ENCODE measurements around the gene CDC23. TPM values are rescaled to one million over a fixed set of nuclear protein-coding genes. Genes with fewer than 3 reads are reported as not detected.

The CDC23 gene
- total and polyA plus RNA-seq, 2 of the 4 experiments (the other 2 are of a cell fraction): 21.1 to 28.0 TPM

DNA sequence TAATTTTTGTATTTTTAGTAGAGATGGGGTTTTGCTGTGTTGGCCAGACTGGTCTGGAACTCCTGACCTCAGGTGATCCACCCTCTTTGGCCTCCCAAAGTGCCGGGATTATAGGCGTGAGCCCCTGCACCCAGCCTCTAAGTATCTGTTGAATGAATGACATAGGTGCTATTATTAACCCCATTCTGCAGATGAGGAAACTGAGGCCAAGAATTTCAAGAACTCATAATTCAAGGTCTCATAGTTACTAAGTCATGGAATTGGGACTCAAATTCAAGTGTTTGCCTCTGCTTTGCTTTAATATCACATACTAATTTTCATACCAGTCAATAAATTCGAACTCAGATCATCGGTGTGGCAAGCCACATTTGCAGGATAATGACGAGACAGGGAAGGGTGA, 32.3 kb downstream of the CDC23 start:
- Histone ChIP-seq H3K9me3 (ENCODE audit: control insufficient read depth, insufficient read depth, low read length) (no peaks in the 10 kb centered on the region), H2BK15ac (ENCODE audit: low read depth, low read length) (no peak overlapping the region), H3K4me2 (ENCODE audit: low read depth, low read length) (no peak overlapping the region), H3K4ac (ENCODE audit: low read depth, low read length) (no peak overlapping the region), H3K4me1 (ENCODE audit: control insufficient read depth, insufficient read depth, low read length) (no peaks in the 10 kb centered on the region), H3K27ac (ENCODE audit: insufficient read depth, low read length) (no peak overlapping the region), H3K9ac (ENCODE audit: low read depth, low read length) (no peak overlapping the region), H2BK20ac (ENCODE audit: low read depth, low read length) (no peak overlapping the region), H4K8ac (ENCODE audit: low read depth in 2 of 2, low read length in 2 of 2) (no peak overlapping the region), H2AK5ac (ENCODE audit: low read depth, low read length) (no peak overlapping the region), H4K91ac (ENCODE audit: insufficient read depth, low read depth, low read length) (no peak overlapping the region), H3K9me1 (ENCODE audit: insufficient read depth, low read length) (no peaks in the 10 kb centered on the region; the same call in 1 of the 2 replicates), H3K56ac (ENCODE audit: extremely low read depth, insufficient read depth, low read length) (no peak overlapping the region), H3K27me3 (ENCODE audit: control insufficient read depth, insufficient read depth, low read length) (no peaks in the 10 kb centered on the region), H4K20me1 (ENCODE audit: insufficient read depth, low read length) (0 out of 2 replicates have a peak, but pooled peaks cover 4% of the 10 kb centered on the region), H2AK9ac (replicated peaks; ENCODE audit: low read depth, low read length, poor library complexity) (no peak overlapping the region), H3K36me3 (ENCODE audit: control insufficient read depth, insufficient read depth, low read length) (peaks cover 23% of the 10 kb centered on the region), H2AFZ (replicated peaks; ENCODE audit: low read length, poor library complexity) (no peak overlapping the region), H4K5ac (ENCODE audit: low read depth, low read length) (no peak overlapping the region), H3K14ac (replicated peaks; ENCODE audit: low read depth, low read length) (no peak overlapping the region), H3K79me1 (ENCODE audit: low read depth in 1 of 2, low read length in 2 of 2) (peaks cover 23 to 36% of the 10 kb centered on the region in 2 experiments), H3K18ac (ENCODE audit: low read depth, low read length) (no peak overlapping the region), H2BK5ac (ENCODE audit: low read depth, low read length, poor library complexity, severe bottlenecking) (no peak overlapping the region), H3K23ac (ENCODE audit: low read depth, low read length) (no peak overlapping the region), H3K4me3 (ENCODE audit: insufficient read depth, low read depth, low read length) (no peak overlapping the region), H2BK120ac (ENCODE audit: low read depth, low read length) (no peak overlapping the region)
- ChIA-PET POLR2A (ENCODE audit: unreplicated experiment) (no interaction called here), CTCF (no interaction called here)
- no TSS peak for BruUV-seq (replicated peaks)
- in situ Hi-C loops (cut with MboI; ENCODE audit: low sequenced_read_pairs): loop anchor here (10.0 kb wide), 1 partner anchor 234 kb away; no protein-coding TSS in a partner anchor
- intact Hi-C loops (cut with micrococcal nuclease): loop anchor here (1.0 kb wide), 1 partner anchor 102 kb away; no protein-coding TSS in a partner anchor
- 100% methylated on average over 3 of the region's 5 CpGs; no CpG with 5 or more reads in 1 of the 2 experiments for WGBS, 2 experiments (ENCODE audit: extremely low coverage in 2 of 2, insufficient read length in 1 of 2)
- ATAC-seq (ENCODE audit: low read depth): no peak
- DNase-seq: no peak
- TF ChIP-seq RAD21 (IDR thresholded peaks at IDR 0.05; ENCODE audit: low read length) (no peak), MXI1 (IDR thresholded peaks at IDR 0.05; ENCODE audit: borderline replicate concordance, low read depth, low read length) (no peak), FOS (IDR thresholded peaks at IDR 0.05; ENCODE audit: low read depth, low read length) (no peak), NFE2L2 (IDR thresholded peaks at IDR 0.05; ENCODE audit: low read depth, low read length) (no peak), MAZ (IDR thresholded peaks at IDR 0.05; ENCODE audit: borderline replicate concordance, low read depth, low read length) (no peak), CHD1 (IDR thresholded peaks at IDR 0.05; ENCODE audit: low read depth, low read length) (no peak)
- dilution Hi-C loops (cut with HindIII; ENCODE audit: low sequenced_read_pairs, unreplicated experiment): no loop called here
